ENCODE measurements around the gene PDCD1LG2.
A peak's percentile ranks its signal among the peaks of the same experiment; 100 is the strongest.
"Not testable (repeated sequence)": the region's sequence is repeated elsewhere in the genome, so short reads cannot be mapped to it uniquely, and the experiment has no call there.

The PDCD1LG2 gene

GRCh38 chr9:5494765-5495164, 15.6 kb upstream of the PDCD1LG2 start:
- DNase-seq = not testable (repeated sequence)

GRCh38 chr9:5499157-5499556, 11.2 kb upstream of the PDCD1LG2 start:
- DNase-seq = no peak

- DNase-seq = no peak
These were observed 10.4 kb upstream of the PDCD1LG2 start for GRCh38 chr9:5499889-5500398.

- peak; percentile 63 for DNase-seq
These were observed 9.7 kb upstream of the PDCD1LG2 start for GRCh38 chr9:5500441-5501235.

DNA sequence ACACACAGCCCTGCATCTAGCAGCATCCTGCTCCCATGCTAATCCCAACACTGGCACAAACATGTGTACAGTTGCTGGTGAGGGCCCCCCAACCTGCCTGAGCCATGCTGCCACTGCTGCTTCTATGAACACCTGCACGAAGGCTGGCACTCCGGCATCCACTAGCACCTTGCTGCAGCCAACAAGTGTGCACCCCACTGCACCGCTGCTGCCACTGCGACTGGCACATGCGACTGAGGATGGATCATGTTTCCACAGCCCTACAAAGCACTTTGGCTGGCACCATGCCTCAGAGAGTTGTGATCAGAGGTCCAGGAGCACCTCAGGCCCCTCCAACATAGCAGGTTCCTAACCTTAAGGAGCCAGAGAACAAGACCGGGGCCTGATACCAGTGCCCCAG, 7.8 kb upstream of the PDCD1LG2 start:
- no peak for DNase-seq

DNA sequence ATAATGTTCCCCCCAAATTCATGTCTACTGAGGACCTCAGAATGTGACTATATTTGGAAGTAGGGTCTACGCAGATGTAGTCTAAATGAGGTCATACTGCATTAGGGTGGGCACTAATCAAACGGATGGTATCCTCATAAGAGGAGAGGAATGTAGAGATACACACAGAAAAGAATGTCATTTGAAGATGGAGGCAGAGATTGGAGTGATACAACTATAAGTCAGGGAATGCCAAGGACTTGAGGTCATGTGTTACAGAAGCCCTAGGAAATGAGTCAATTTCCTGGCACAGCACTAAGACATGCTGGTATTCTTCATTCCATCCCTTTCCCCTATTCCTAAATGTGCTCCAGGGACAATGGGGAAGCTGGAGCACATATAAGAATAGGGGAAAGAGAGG, 758 bp upstream of the PDCD1LG2 start:
- DNase-seq = no peak

GRCh38 chr9:5510989-5511388, 658 bp downstream of the PDCD1LG2 start:
- DNase-seq = no peak

DNA sequence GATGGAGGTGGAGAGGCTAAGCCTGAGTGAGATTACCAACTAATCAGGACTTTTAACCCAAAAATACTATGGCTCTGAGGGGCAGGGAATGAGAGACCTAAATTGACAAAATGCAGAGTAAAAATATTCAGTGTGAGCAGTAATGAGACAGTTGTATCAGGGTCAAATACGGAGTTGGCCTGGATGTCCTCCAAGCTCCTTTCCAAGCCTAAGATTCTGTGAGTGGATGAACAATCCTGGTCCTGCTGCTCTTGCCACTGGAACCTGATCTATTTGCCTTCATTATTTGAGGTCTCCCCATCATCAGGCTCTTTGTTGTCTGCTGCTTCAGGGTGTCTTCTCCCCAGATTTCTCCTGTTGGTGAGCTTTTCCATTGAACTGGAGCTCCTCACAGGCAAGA, 1.1 kb downstream of the PDCD1LG2 start:
- no peak for DNase-seq

GRCh38 chr9:5511935-5512580, 1.7 kb downstream of the PDCD1LG2 start:
- no peak for DNase-seq

DNA sequence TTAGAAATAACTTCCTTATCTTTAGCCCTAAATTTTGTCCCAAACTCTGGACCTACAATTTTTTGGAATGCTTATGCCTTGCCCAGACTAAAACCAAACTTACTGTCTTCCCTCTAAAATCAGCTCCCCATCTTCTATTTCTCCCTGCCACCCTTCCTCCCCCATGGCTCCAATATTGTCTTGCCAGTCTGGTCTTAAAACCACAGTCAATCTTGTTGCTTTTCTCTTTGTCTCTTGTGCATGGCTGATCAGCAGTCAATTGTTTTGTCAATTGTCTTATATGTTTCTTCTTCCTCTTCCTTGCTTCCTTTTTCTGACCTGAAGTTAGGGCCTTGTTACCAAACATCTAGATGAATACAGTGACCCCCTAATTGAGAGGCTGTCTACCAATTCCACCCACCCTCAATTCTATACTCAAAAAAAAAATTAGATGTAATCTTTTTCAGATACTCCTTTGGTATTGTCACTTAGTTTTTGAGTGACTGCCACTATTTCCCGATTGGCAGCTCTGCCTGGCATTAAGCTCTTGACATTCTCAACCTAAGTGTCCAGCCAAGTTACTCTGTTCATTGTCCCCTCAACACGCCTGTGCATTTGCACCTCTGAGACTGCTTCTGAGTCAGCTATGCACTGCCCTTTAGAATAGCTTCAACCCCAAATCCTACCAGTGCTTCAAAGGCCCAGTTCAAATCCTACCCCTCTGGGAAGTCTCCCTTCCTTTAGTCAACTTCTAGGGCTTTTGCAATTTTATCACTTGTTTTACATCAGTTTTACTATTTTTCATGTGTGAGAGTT, 2.5 kb downstream of the PDCD1LG2 start:
- DNase-seq = peak; percentile 45

GRCh38 chr9:5513966-5514616, 3.8 kb downstream of the PDCD1LG2 start:
- DNase-seq = peak; percentile 54

GRCh38 chr9:5514617-5515260, 4.4 kb downstream of the PDCD1LG2 start:
- DNase-seq = no peak

GRCh38 chr9:5515261-5515650, 4.9 kb downstream of the PDCD1LG2 start:
- no peak for DNase-seq

- DNase-seq = no peak
These were observed 6.3 kb downstream of the PDCD1LG2 start for GRCh38 chr9:5516453-5517220.

DNA sequence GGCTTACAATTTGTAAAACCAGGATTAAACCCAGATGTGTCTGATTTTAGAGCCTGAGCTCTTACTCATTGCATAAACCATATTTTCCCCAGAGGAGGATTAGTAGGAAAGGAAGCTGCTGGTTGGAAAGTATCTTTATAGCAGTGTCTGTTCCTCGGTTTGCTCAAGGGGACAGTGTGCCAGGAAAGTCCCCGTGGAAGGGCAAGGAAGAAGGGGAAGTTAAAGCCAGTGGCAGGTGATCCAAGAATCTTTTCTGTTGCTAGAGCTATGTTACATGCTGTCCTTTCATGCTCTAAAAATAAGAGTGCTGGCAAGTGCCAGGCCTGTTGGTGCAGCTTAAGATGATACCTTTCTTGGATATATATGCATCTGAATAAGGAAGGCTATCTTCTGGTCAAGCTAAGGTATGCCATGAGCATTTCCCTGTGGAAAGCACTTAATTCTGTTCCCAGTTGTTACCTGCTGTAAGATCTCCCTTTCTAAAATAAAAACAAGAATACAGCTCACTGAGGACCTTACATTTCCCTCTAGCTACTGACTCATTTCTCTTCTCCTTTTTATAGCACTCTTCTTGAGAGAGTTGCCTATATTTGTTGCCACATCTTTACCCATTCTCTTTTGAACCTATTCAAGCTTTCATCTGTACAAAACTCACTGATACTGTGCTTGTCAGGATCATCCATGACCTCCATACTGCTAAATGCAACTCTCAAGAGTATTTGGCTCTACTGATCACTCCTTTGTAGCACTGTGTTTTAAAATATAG, 8.0 kb downstream of the PDCD1LG2 start:
- DNase-seq = peak; percentile 65

DNA sequence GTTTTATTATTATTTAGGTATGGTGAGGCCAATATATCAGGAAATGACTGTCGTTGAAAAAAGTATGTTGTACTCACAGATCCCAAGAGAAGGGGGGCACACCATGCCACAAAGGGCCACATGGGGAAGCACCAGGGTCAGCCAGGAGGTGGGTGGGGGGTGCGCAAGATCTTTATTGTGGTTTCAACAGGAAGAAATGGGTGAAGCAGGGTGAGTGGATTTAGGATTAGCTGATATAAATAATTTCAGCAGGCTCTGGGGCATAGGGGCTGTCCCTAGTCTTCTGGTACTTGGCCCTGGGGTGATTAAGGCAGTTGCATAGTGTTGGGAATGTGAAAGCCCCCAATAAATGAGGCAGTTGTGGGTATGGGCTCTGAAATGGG, 8.6 kb downstream of the PDCD1LG2 start:
- no peak for DNase-seq

- DNase-seq = no peak
These were observed 13.8 kb downstream of the PDCD1LG2 start for GRCh38 chr9:5524090-5524489.

DNA sequence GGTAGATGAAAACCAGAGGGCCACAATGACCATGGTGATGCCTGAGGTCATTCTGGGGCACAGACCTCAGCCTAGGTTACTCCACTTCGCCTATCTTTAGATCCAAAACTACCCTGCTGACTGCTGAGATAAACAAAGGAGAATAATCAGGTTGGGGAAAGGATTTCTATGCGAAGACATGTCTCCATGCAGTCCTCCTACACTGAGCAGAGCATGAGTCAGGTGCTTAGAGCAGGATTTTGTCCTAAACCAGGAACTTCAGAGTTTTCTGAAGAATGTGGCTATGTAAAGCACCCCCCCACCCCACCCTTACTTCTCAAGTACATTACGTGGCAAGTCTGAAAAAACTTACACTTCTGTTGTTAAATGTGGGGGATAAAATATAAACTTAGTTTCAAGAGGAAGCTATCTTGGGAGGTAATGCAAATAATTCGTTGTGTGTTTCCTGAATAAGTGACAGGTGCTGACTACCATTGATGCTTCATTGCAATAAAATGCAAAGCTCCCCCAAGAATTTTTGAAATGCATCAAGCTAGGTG, 19.4 kb downstream of the PDCD1LG2 start:
- no peak for DNase-seq

GRCh38 chr9:5531101-5531882, 21.0 kb downstream of the PDCD1LG2 start:
- no peak for DNase-seq

GRCh38 chr9:5532306-5532705, 22.0 kb downstream of the PDCD1LG2 start:
- no peak for DNase-seq

All from MV-4-11 (cell line).